ENCODE measurements around the gene CIDEB.
A peak's percentile ranks its signal among the peaks of the same experiment; 100 is the strongest.
"Not testable (repeated sequence)": the region's sequence is repeated elsewhere in the genome, so short reads cannot be mapped to it uniquely, and the experiment has no call there.

Gene CIDEB

GRCh38 chr14:24331731-24332267 is 24.0 kb upstream of the CIDEB start:
- DNase-seq, result no peak

GRCh38 chr14:24330973-24331674 is 23.3 kb upstream of the CIDEB start:
- DNase-seq, result no peak

- peak; percentile 91 for DNase-seq
Measured at GRCh38 chr14:24329736-24330135, 22.0 kb upstream of the CIDEB start.

GRCh38 chr14:24329073-24329663 is 21.4 kb upstream of the CIDEB start:
- DNase-seq, result peak; percentile 52

GRCh38 chr14:24327914-24328313 is 20.1 kb upstream of the CIDEB start:
- not testable (repeated sequence) for DNase-seq

- peak; percentile 27 for DNase-seq
Measured at GRCh38 chr14:24327303-24327702, 19.5 kb upstream of the CIDEB start.

GRCh38 chr14:24325963-24326362 is 18.2 kb upstream of the CIDEB start:
- DNase-seq, result no peak

- DNase-seq, result no peak
Measured at GRCh38 chr14:24325041-24325530, 17.3 kb upstream of the CIDEB start.

- DNase-seq, result no peak
Measured at GRCh38 chr14:24324024-24324423, 16.2 kb upstream of the CIDEB start.

- DNase-seq, result no peak
Measured at GRCh38 chr14:24323341-24323740, 15.6 kb upstream of the CIDEB start.

- DNase-seq, result no peak
Measured at GRCh38 chr14:24322672-24323071, 14.9 kb upstream of the CIDEB start.

GRCh38 chr14:24321212-24321975 is 13.6 kb upstream of the CIDEB start:
- no peak for DNase-seq

GRCh38 chr14:24317141-24317928 is 9.6 kb upstream of the CIDEB start:
- no peak for DNase-seq

- DNase-seq, result no peak
Measured at GRCh38 chr14:24316597-24316950, 8.8 kb upstream of the CIDEB start.

- peak; percentile 65 for DNase-seq
Measured at GRCh38 chr14:24315807-24316596, 8.2 kb upstream of the CIDEB start.

GRCh38 chr14:24315243-24315806 is 7.5 kb upstream of the CIDEB start:
- no peak for DNase-seq

- no peak for DNase-seq
Measured at GRCh38 chr14:24314377-24315193, 6.8 kb upstream of the CIDEB start.

- DNase-seq, result peak; percentile 75
Measured at GRCh38 chr14:24313913-24314312, 6.1 kb upstream of the CIDEB start.

GRCh38 chr14:24312736-24313507 is 5.1 kb upstream of the CIDEB start:
- DNase-seq, result peak; percentile 91

Data from hematopoietic multipotent progenitor cell treated with erythropoietin and hydrocortisone succinate and interleukin-3 and kit ligand, for 4 days (in vitro differentiated cells).